WI38 (cell line): ENCODE results near the gene BBIP1.
"Not testable (repeated sequence)": the region's sequence is repeated elsewhere in the genome, so short reads cannot be mapped to it uniquely, and the experiment has no call there.

ENCODE experiments used
- H3K4me3 ChIP-seq: 2 replicates; pipeline ENCODE4 v1.5.1; 2011; ENCODE audit warnings: low read depth, mild to moderate bottlenecking, control low read depth, low read length
- CTCF ChIP-seq: IDR thresholded peaks from 2 replicates; pipeline ENCODE4 v1.5.1; 2012; ENCODE audit warnings: low read depth, mild to moderate bottlenecking, control low read depth, low read length

Gene BBIP1

DNA sequence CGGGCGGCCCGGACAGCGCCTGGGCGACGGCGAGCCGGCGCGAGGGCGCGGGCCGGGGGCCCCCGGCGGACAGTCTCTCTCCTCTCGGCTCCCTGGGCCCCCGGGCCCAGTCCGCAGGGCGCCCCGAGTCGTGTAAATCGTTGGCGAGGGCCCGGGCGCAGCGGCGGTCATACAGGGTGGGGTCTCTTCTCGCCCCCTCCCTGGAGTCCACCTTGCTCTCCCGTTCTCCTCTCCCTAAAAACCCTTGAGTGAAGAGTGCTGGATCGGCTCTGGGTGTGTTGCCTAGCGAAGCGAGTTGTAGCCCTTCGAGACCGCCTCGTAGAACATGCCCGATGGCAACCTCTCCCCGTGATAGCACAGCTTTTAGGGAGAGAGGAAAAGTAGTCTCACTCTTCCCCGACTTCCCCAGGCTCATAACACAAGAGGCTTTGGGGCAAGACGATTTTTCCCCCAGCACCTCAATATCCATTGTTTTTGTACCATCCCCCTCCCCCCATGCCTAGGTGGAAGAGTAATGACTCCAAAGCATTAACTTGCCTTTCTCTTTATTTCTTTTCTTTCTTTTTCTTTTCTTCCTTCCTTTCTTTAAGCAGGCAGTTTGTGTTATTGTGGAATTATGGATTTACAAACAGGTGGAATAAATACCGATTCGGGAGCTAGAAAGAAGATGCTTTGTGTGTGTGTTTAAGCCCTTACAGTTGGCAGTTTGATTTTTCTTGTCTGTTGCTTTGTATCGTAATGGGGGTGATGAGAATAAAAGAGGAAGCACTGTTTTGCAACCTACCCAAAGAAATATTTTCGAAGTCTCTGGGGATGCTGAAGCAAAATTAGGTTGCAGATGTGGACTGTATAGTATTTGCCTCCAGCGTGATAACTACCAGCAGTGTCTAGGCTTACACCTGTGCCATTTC, 1.2 kb upstream of the BBIP1 start:
- no peak for TF ChIP-seq CTCF
- peak overlapping the region; percentile 95 for H3K4me3 ChIP-seq

- no peak for TF ChIP-seq CTCF
- H3K4me3 ChIP-seq = peak within 1 kb of the TSS; percentile 95
These were observed 460 bp upstream of the BBIP1 start, which contains the start of gene SHOC2 for GRCh38 chr10:110919349-110919931. Gene SHOC2 (plus strand): TSS chr10:110919604. CDS start chr10:110964359, 44,755 bp downstream.

- peak overlapping the region; percentile 84 for H3K4me3 ChIP-seq
- no peak for TF ChIP-seq CTCF
These were observed 724 bp downstream of the BBIP1 start for GRCh38 chr10:110918269-110918642.

GRCh38 chr10:110916554-110917346, 2.2 kb downstream of the BBIP1 start:
- H3K4me3 ChIP-seq = no peak overlapping the region
- TF ChIP-seq CTCF = no peak

DNA sequence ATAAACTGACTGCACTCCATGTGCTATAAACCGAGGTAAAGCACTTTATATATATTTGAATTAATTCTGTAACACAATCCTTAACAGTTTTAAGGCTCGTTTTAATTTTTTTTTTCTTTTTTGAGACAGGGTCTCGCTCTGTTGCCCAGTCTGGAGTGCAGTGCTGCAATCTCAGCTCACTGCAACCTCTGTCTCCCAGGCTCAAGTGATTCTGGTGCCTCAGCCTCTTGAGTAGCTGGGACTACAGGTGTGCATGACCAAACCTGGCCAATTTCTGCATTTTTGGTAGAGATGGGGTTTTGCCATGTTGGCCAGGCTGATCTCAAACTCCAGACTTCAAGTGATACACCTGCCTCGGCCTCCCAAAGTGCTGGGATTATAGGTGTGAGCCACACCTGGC, 3.4 kb downstream of the BBIP1 start:
- not testable (repeated sequence) for H3K4me3 ChIP-seq

GRCh38 chr10:110915035-110915434, 3.9 kb downstream of the BBIP1 start:
- no peak overlapping the region for H3K4me3 ChIP-seq
- no peak for TF ChIP-seq CTCF

GRCh38 chr10:110914431-110914830, 4.5 kb downstream of the BBIP1 start:
- no peak for TF ChIP-seq CTCF
- no peak overlapping the region for H3K4me3 ChIP-seq
